Measurements from ENCODE around the gene VEGFC. TPM values are rescaled to one million over a fixed set of nuclear protein-coding genes. Genes with fewer than 3 reads are reported as not detected.
A peak's percentile ranks its signal among the peaks of the same experiment; 100 is the strongest.

The VEGFC gene, protein sequence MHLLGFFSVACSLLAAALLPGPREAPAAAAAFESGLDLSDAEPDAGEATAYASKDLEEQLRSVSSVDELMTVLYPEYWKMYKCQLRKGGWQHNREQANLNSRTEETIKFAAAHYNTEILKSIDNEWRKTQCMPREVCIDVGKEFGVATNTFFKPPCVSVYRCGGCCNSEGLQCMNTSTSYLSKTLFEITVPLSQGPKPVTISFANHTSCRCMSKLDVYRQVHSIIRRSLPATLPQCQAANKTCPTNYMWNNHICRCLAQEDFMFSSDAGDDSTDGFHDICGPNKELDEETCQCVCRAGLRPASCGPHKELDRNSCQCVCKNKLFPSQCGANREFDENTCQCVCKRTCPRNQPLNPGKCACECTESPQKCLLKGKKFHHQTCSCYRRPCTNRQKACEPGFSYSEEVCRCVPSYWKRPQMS
- polyA plus RNA-seq (0.40 and 0.63 TPM in 2 replicates), polyA minus RNA-seq (0.58 and 0.97 TPM in 2 replicates)

DNA sequence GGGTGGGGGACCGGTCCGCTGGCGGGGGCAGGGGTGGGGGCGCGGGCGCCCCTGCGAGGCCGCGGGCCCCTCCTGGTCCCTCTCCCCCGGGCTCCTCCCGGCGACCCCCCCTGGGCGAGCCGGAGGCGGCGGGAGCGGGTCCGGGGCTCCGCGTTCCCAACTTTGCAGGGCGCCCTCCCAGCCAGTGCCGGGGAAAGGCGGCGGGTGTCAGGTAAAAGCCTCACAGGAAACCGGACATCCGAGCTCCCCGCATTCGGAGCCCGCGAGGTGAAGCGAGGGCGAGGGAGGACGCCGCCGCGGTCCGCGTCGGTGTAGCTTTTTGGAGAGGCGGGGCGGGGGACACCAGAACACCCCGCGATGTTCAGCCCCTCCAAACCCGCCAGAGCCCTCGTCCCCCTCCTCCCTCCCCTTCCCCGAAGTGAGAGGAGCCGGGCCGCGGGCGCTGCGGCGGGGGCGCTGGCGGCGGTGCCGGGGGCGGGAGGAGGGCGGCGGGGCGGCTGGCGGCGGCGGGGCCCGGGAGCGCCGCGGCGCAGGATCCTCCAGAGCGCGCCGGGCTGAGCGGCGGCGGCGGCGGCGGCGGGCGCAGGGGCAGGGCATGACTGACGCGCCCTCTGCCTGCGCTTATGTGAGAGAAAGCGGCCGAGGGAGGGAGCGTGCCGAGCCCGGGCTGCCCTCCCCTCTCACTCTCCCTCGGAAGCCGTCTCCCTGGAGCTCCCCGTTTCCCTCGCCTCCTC, at the start of gene VEGFC:
Gene VEGFC, minus strand, starts transcription at position 597 of the 734 bp plus-strand sequence. CDS start 611 bp downstream, outside the sequence.
- H3K9me3 ChIP-seq (ENCODE audit: low read length): no peaks in the 10 kb centered on the region
- H3K4me3 ChIP-seq (ENCODE audit: low read length): peak within 1 kb of the TSS; percentile 75
- TF ChIP-seq MXI1 (conservative IDR thresholded peaks at IDR 0.05; ENCODE audit: poor library complexity, severe bottlenecking) (no peak), EP300 (conservative IDR thresholded peaks at IDR 0.05; ENCODE audit: poor library complexity, severe bottlenecking) (no peak), TAF1 (IDR thresholded peaks at IDR 0.05; ENCODE audit: low read depth) (no peak), SMC3 (conservative IDR thresholded peaks at IDR 0.05; ENCODE audit: poor library complexity) (no peak), POLR2AphosphoS5 (IDR thresholded peaks at IDR 0.05) (no peak), EZH2 (IDR thresholded peaks at IDR 0.05; ENCODE audit: borderline replicate concordance, insufficient read depth, low read length, poor library complexity, severe bottlenecking) (no peak), RAD21 (conservative IDR thresholded peaks at IDR 0.05) (no peak)
- TF ChIP-seq, protein P1, sequence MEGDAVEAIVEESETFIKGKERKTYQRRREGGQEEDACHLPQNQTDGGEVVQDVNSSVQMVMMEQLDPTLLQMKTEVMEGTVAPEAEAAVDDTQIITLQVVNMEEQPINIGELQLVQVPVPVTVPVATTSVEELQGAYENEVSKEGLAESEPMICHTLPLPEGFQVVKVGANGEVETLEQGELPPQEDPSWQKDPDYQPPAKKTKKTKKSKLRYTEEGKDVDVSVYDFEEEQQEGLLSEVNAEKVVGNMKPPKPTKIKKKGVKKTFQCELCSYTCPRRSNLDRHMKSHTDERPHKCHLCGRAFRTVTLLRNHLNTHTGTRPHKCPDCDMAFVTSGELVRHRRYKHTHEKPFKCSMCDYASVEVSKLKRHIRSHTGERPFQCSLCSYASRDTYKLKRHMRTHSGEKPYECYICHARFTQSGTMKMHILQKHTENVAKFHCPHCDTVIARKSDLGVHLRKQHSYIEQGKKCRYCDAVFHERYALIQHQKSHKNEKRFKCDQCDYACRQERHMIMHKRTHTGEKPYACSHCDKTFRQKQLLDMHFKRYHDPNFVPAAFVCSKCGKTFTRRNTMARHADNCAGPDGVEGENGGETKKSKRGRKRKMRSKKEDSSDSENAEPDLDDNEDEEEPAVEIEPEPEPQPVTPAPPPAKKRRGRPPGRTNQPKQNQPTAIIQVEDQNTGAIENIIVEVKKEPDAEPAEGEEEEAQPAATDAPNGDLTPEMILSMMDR (IDR thresholded peaks at IDR 0.05; ENCODE audit: poor library complexity, severe bottlenecking): no peak
- TF ChIP-seq, protein P2, sequence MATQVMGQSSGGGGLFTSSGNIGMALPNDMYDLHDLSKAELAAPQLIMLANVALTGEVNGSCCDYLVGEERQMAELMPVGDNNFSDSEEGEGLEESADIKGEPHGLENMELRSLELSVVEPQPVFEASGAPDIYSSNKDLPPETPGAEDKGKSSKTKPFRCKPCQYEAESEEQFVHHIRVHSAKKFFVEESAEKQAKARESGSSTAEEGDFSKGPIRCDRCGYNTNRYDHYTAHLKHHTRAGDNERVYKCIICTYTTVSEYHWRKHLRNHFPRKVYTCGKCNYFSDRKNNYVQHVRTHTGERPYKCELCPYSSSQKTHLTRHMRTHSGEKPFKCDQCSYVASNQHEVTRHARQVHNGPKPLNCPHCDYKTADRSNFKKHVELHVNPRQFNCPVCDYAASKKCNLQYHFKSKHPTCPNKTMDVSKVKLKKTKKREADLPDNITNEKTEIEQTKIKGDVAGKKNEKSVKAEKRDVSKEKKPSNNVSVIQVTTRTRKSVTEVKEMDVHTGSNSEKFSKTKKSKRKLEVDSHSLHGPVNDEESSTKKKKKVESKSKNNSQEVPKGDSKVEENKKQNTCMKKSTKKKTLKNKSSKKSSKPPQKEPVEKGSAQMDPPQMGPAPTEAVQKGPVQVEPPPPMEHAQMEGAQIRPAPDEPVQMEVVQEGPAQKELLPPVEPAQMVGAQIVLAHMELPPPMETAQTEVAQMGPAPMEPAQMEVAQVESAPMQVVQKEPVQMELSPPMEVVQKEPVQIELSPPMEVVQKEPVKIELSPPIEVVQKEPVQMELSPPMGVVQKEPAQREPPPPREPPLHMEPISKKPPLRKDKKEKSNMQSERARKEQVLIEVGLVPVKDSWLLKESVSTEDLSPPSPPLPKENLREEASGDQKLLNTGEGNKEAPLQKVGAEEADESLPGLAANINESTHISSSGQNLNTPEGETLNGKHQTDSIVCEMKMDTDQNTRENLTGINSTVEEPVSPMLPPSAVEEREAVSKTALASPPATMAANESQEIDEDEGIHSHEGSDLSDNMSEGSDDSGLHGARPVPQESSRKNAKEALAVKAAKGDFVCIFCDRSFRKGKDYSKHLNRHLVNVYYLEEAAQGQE (IDR thresholded peaks at IDR 0.05; ENCODE audit: borderline replicate concordance): no peak
- H3K9ac ChIP-seq (ENCODE audit: low read length): peak within 1 kb of the TSS; percentile 49
- no peak within 1 kb of the TSS for H3K4me2 ChIP-seq (ENCODE audit: low read length)
- H2AFZ ChIP-seq (ENCODE audit: low read depth, low read length): no peak within 1 kb of the TSS
- H3K36me3 ChIP-seq (ENCODE audit: insufficient read depth, low read length): no peaks in the 10 kb centered on the region
- H3K79me2 ChIP-seq (replicated peaks; ENCODE audit: insufficient read depth, low read length): no peaks in the 10 kb centered on the region
- no peaks in the 10 kb centered on the region for H3K9me2 ChIP-seq (ENCODE audit: insufficient read depth, low read length)
- H3K27me3 ChIP-seq (ENCODE audit: insufficient read depth, low read depth, low read length): peaks cover 19% of the 10 kb centered on the region
- H4K20me1 ChIP-seq (ENCODE audit: insufficient read depth): no peaks in the 10 kb centered on the region
- H3F3A ChIP-seq (ENCODE audit: insufficient read depth, low read length, poor library complexity, severe bottlenecking): peaks cover 4% of the 10 kb centered on the region
- H3K27ac ChIP-seq (ENCODE audit: low read length): no peak within 1 kb of the TSS

DNA sequence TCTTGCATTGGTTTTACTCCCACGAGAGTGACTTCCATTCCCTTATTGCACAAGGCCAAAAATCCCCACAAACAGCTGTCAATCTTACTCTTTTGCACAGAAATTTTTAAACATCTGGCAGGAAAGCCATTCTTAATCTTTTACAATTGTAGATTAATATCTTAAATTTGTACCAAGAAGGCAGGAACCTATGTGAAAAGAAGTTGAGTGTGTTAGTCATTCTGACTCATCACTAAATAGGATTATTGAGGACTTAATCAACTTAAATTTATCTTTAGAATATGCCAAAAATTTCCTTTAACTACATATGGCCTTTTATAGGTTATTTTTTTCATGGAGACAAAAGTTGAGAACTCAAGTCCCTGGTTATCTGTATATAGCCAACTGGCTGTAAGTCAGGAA, 49.0 kb upstream of the VEGFC start:
- no peak overlapping the region for H3K4me3 ChIP-seq (ENCODE audit: low read length)
- no peak for TF ChIP-seq SMC3 (conservative IDR thresholded peaks at IDR 0.05; ENCODE audit: poor library complexity)
- no peaks in the 10 kb centered on the region for H3K9me2 ChIP-seq (ENCODE audit: insufficient read depth, low read length)
- H3K9me3 ChIP-seq (ENCODE audit: low read length): no peaks in the 10 kb centered on the region
- no peaks in the 10 kb centered on the region for H3K36me3 ChIP-seq (ENCODE audit: insufficient read depth, low read length)
- H4K20me1 ChIP-seq (ENCODE audit: insufficient read depth): no peaks in the 10 kb centered on the region
- H3F3A ChIP-seq (ENCODE audit: insufficient read depth, low read length, poor library complexity, severe bottlenecking): no peaks in the 10 kb centered on the region
- H3K4me2 ChIP-seq (ENCODE audit: low read length): no peak overlapping the region
- no peaks in the 10 kb centered on the region for H3K79me2 ChIP-seq (replicated peaks; ENCODE audit: insufficient read depth, low read length)
- H3K27me3 ChIP-seq (ENCODE audit: insufficient read depth, low read depth, low read length): no peaks in the 10 kb centered on the region
- no peak overlapping the region for H2AFZ ChIP-seq (ENCODE audit: low read depth, low read length)
- H3K9ac ChIP-seq (ENCODE audit: low read length): no peak overlapping the region
- H3K27ac ChIP-seq (ENCODE audit: low read length): no peak overlapping the region

Data from neural cell (in vitro differentiated cells).